HG03025 (cell line): ENCODE data around the gene LHFPL6.

Source experiments
- ATAC-seq: cut with Tn5 transposase; IDR thresholded peaks from one replicate; pipeline ENCODE4 v1.9.1; 2021; ENCODE audit warnings: mild to moderate bottlenecking, moderate library complexity; ENCODE audit not compliant: unreplicated experiment, low FRiP score

The LHFPL6 gene

DNA sequence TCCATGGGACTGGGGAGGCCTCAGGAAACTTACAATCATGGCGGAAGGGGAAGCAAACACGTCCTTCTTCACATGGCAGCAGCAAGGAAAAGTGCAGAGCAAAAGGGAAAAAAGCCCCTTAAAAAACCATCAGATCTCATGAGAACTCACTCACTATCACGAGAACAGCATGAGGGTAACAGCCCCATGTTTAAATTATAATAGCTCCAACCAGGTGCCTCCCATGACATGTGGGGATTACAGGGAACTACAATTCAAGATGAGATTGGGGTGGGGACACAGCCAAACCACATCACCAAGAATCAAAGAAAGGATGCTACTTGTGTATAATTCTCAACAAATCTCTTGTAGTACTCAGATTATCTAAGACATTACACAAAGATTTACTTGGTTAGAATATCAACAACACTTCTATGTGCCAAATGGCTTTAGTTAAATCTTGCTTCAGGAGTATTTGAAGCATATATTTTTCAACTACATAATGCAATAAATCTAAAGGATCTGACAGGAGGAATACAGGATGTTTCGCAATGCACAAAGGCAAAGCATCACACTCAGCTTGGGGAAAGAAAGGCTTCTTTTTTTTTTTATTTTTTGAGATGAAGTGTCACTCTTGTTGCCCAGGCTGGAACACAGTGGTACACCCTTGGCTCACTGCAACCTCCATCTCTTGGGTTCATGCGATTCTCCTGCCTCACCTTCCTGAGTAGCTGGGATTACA, 180.0 kb downstream of the LHFPL6 start:
- no peak for ATAC-seq

DNA sequence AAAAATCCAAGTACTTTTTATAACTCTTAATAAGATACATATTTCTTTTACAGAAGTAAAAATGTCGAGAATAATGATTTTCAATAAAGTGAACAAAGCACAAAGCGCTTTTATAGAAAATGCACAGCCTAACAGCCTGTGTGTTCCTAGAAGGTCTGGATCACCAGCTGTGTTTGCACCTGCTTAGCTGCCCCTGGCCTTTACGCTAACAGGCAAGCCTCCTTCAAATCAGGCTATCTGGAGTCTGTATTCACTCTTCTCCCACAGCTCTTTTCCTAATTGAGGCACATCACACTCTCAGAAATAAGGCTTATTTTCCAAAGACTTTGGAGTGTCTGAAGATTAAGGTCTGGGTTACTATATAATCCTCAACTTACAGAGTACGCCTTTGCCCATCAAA, 183.1 kb downstream of the LHFPL6 start:
- ATAC-seq, result no peak

DNA sequence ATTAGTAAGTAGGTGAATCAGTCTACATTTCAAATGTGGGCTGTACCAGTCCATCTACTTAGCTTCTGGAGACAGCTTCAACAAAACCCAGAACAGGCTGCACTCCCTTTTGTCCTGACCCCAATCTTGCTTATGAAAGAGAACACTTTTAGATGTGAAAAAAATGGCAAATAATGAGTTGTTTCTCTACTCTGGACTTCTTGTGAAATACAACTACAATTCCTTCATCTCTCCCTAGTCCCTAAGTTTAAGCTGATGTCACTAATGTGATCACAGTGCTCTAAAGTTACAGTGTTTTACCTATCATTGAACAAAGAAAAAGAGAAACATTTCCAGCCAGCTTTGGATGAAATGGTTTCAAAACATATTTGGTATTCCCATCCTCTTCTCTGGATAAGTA, 183.9 kb downstream of the LHFPL6 start:
- ATAC-seq, result no peak

DNA sequence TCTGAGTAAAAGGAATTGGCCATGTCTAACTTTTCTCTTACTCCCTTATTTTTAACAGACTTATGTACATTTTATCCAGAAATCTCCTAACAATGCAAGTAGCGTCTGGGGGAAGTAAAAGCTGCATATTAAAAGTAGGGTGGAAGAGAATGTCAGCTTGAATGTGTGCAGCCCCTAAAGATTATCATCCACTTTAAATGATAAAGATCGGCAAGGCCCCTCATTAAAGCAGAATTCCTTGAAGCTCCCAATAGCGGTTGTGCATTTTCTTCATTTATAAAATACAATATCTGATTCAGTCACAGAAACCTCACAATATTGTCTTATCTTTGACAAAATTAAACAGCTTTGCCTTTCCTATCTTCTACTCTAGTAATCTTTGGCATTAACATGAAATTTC, 184.6 kb downstream of the LHFPL6 start:
- no peak for ATAC-seq

DNA sequence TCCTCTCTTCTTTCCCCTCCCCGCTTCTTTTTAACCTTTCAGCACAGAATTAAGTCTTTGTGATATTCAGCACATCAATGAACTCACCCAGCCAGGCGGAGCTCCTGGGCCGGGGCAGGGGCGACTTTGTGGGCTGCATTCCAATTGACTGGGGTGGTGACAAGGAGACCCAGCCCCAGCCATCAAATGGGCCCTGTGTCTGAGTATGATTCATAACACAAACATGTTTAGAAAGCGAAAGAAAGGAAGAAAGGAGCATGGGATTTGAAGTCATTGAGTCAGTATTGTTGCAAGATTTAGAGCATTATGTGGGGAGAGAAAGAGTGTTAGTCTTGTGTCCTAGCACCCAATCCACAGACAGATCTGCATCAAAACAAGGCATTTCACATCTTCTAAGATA, 185.3 kb downstream of the LHFPL6 start:
- no peak for ATAC-seq

DNA sequence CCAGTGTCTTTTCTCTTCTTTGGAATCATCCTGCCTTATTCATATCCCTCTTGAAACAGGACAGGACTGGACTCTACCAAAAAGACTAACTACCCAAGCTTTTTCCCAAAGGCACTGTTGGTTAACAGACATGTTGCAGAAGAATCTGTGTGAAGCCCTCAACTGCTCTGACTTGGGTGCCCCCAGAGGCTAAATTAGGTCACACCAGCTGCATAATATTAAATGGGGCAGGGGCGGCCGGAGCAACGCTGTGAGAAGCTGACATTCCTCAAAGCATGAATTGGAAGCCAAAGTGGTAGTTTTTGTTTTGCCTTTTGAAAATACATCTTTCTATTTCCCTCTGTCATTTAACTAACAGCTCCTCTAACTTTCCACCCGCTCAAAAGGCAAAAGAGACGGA, 185.9 kb downstream of the LHFPL6 start:
- ATAC-seq, result no peak

DNA sequence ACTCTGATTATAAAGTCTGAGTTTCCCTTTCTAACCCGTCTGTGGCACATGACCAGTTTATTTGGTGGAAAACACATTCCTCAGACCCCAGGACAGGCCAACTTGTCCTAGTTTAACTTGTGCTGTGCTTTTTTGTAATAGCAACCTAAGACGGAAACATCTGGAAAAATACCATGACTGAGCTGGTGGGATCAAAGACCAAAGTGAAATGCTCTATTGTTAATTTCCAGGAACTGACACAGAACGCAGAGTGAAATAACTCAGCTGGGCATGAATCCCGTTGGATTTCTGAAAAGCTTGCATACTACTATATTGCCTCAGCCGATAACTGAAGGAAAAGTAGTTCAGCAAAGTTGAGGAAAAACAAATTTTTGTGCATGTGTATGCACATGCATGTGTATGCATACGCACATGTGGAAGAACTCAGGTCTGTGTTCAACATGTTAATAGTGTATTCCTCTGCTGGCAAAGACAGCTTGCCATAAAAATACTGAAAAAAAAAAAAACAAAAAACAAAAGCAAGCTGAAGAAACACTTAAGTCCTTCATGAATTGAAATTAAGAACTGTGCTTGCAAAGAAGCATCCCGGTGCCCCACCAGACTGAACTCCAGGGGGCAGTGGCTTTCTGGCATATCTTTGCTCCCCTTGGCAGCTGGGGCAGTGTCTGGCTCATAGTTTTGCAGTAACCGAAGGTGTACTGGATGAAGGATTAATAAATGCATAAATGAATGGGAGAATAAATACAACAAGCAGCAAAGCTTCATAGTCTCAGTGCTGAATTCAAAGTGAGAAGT, 187.8 kb downstream of the LHFPL6 start:
- ATAC-seq, result no peak

DNA sequence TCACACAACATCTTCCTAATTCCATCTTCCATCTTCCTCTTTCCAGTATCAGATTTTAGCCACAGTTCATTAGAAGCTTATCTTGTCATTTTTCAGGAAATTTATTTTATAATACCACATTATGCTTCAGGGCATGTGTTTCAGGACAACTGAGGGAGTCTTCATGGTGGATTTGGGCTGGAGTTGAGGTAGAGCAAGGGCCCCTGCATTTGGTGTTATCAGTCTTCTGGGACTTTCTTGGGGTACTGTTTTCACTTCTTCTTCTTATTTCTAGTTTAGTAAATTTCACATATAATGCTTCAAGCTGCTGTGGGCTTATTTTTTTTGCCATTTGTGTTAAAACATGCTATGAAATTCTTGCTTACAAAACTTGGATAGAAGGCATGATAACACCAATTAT, 188.7 kb downstream of the LHFPL6 start:
- no peak for ATAC-seq

DNA sequence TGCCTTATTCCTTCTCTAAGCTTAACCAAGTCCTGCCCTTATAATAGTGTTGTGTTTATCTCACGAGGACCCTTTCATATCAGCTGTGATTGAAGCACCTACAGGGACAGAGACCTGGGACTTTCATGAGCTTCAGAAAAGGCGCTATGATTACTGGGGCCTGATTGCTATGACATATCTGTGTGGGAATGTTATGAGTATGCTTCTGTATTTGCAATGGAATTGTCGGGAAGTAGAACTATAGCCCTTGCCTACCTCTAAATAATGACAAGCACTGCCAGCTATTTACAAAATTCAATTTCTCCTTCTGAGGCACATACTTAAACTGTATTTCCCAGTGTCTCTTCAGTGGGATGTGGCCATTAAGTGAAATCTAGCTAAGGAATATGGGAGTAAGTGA, 191.5 kb downstream of the LHFPL6 start:
- ATAC-seq, result no peak

DNA sequence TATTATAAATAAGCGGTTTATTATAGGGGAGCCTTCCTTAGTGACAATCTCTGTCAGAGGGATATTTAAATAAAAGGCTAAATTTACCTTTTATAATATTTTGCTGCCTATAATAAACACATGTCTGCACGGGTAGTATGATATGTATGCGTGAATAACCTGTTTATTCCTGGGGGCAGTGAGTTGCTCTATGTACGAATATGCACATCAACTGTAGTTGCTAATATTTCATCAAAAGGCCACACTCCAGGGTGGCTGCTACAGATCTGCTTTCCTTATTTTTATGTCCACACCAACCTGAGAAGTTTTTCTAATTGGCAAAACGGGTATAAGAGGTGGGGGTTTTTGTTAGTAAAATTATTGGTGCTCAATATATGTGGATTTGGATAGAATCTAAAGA, 192.0 kb downstream of the LHFPL6 start:
- no peak for ATAC-seq

DNA sequence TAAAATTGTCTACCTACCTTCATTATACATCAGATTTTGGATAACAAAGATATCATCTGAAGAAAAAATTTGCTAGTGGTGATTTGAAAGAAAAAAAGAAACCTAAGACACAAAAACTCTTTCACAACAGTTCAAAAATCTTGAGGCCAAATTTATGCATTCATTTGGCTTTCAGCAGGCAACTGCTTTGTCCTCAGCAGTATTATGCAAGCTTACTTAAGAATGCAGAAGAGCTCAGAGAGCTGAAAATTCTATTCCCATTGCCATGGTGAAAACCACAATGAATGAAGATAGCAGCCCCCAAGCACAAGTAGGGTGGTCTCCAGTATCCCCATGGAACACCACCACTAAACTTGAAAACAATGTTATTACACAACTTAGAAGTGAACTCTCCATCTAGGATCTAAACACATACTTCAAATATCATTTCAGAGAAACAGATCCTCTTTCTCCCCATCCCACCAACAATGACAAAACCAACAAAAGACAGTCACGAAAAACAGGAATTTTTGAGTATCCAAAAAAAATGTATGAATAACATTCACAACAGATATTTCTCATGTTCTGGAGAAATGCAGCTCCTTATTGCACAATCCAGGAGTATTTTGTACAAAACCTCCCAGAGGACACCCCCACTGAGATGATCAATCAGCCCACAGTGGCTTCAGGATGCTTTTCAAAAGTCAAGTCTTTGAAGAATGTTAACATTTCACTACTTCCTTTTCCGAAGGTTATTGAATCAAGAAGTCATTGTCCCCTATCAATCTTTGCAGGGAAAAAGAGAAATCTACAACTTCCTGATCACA, 192.7 kb downstream of the LHFPL6 start:
- no peak for ATAC-seq

DNA sequence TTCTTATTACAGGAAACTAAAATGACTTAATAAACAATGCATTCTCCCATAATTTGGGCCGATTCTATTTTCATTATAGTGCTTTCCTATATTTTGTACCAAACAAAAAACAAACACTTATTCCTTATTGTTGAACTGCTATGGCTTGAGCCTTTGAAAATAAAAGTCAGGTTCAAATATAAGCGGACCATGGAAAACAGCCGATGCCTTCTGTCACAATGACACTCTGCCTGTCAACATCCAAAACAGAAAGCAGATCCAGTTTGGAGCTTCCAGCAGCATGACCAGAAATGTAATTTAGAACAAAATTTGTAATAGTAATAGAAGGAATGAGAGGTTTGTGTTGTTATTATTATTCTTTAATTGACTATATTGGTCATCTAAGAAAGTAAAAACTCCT, 194.5 kb downstream of the LHFPL6 start:
- no peak for ATAC-seq

DNA sequence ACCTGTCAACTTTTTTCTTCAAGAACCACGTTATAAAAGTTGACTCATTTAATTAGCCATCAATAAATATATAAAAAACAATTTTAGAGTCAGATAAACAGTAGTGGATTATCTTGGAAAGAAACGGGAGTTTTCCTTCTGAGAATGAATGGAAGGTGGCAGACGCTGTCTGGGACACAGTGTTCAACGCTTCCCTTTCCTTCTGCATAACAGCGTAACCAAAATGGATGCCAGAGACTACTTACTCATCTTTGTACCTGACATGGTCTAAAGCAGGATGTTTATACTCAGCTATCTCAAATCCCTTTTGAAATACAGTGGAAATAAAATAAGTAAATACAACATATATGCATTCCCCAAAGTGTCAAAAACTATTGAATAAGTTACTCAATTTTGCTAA, 195.2 kb downstream of the LHFPL6 start:
- ATAC-seq, result no peak

DNA sequence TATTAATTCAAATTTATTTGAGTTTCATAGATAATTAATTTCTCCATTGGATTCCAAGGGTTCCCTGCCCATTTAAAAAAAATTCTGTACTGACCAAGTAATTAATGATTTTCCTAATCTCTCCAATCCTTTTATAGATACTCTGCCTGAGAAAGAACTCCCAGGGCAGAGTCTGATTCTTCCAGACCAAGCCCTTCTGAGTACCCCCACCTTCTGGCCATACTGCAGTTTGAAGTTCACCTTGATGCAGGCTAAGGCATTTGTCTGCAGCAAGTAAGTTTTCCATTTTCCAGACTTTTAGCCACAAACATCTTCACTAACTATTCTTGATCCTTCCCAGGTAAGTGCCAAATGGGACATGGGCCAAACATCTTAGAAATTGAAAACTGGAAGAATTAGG, 195.9 kb downstream of the LHFPL6 start:
- ATAC-seq, result no peak

DNA sequence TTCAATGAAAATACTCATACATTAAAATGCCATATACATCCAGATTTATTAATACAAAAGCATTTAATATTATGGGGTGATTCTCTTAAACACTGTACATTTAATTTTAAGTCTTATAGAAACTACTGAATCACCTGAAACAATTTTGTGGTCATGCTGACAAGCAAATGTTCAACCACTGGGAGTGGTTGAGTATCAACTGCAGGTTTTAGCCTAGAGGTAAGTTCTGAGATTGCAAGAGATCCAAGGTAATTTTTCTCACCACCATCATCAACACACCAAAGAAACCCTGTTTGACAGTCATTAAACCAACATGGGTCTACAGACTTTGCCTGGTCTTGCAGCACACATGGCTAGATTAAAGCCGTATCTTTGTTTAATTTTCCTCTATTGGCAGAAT, 196.3 kb downstream of the LHFPL6 start:
- ATAC-seq, result no peak

DNA sequence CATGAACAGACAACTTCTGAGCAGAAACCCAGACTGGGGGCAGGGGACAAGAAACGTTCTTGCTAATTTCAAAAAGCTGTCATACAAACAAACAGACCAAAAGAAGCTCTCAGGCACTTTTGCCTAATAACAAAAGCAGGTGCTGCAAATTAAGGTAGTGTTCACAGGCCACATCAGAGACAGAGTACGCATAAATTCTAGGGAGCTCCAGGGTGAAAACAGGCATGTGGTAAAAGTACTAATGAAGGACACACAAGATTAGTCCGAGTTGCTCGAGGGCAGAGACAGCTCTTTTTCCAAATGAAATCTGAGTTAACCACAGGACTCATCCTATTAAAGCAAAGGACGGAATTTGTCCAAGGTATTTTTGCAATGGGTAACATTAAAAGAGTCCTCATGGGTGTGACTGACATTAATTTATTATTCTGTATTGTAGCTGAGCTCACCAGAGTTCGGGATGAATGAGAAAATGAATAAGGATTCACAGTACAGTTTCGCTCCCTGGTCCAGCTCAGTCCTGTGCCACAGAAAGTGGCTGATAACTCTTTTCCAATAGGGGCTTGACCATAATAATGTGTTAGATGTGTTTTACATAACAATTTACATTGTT, 197.3 kb downstream of the LHFPL6 start:
- ATAC-seq, result no peak

DNA sequence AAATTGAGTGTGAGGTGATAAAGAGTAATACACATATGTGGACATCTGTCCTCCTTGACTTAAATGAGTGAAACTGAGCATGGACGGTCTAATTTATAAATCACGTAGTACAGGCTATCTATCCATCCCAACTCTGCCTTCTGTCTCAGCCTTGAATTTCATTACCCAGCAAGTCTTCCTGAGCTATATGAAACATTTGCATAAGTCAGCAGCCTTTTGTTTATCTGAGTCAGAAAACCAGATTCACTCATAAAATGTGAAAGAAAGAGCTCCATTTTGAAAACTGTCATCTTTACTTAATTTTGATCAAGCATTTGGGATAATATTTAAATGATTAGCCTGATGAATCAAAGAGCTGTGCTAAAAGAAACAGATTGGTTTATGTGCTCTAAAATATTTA, 197.9 kb downstream of the LHFPL6 start:
- no peak for ATAC-seq

DNA sequence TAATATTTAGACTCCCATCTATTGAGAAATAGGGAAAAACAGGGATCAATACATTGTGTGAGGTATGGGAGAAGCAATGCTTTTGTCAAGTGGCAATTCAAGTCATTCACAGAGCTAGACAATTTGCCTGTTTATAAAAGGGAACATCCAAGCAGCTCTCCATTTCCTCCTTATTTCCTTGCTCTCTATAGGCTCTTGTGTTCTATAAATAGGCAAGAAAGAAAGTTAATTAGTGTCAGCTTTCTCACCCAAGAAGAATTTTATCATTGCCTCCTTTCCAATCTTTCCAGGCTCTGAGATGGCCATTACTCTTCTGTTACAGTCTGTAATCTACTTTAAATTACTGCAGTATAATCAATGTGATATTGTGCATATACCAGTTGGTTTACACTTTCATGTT, 199.9 kb downstream of the LHFPL6 start:
- no peak for ATAC-seq

DNA sequence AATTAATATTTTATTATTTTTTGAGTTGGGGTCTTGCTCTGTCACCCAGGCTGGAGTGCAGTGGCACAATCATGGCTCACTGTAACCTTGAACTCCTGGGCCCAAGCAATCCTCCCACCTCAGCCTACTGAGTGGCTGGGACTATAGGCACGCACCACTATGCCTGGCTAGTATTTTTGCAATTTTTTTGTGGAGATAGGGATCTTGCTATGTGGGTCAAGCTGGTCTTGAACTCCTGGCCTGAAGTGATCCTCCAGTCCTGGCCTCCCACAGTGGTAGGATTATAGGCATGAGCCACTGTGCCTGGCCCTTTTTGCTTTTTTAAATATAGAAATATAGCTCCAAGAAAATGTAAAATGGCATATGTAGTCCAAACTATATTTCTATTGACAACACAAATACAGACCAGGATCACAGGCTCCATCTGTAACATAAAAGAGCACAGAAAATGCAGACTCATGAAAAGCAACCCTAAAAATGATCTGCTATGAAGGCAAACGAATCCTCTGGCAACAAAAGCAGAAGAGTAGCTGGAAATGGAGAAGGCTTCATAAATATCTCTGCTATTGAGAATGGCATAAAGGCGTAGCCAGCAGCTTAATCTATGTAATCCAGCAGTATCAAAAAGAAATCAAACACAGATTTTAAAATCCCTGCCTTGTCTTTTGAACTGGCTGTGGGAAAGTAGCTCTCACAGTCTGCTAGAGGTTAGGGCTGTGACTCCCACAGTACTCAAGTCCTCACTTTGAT, 200.6 kb downstream of the LHFPL6 start:
- no peak for ATAC-seq

DNA sequence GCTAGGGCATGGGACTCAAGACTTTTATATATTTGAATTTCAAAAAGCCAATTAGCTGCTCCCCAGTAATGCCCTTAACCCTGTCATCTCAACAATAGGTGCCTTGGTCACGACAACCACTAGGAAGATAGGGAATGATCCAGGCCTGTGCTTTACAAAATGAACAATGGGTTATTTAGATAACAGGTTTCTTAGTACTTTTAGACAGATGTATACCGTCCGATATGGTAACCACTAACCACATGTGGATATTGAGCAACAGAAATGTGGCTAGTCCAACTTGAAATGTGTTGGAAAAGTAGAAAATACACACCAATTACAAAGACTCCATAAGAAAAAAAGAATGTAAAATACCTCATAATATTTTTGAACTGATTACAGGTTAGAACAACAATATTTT, 201.2 kb downstream of the LHFPL6 start:
- no peak for ATAC-seq
